PC-3 (cell line): ENCODE measurements around the gene HMX3. TPM values are rescaled to one million over a fixed set of nuclear protein-coding genes. Genes with fewer than 3 reads are reported as not detected.

Experiments used
- ATAC-seq: fragments of 200-7000 bp; cut with Tn5 transposase; 2 replicates; pipeline ENCODE4 v1.9.1; 2020; ENCODE audit warnings: mild to moderate bottlenecking, moderate library complexity
- BruUV-seq: library from RNA; stranded (reverse); fragments of 400-500 nt; replicated peaks from 2 replicates; lab custom pipeline; 2021; lab: Mats Ljungman, UMichigan
- CTCF ChIA-PET: fragments of 300-600 bp; sonication (Branson Sonifier 250); formaldehyde crosslinking; loops from one replicate; lab custom pipeline; 2022; ENCODE audit warnings: antibody characterized with exemption; lab: Charles Lee
- POLR2A ChIA-PET: fragments of 300-600 bp; sonication (Branson Sonifier 250); formaldehyde crosslinking; loops from one replicate; lab custom pipeline; 2022; ENCODE audit warnings: antibody characterized with exemption; ENCODE audit not compliant: unreplicated experiment; lab: Charles Lee
- DNase-seq: peaks from one replicate; pipeline ENCODE4 v3.0.0-alpha.2; 2015
- H2AFZ ChIP-seq: fragments of 300-600 bp; sonication (generic); 2 replicates; pipeline ENCODE4 v1.6.0; 2016; ENCODE audit warnings: antibody characterized with exemption, low read length
- H3F3A ChIP-seq: fragments of 300-600 bp; sonication (generic); one replicate; pipeline ENCODE4 v1.6.0; 2017; ENCODE audit warnings: antibody characterized with exemption, low read length, control low read depth, mild to moderate bottlenecking; ENCODE audit not compliant: unreplicated experiment
- H3K27ac ChIP-seq: fragments of 300-600 bp; sonication (generic); 2 replicates; pipeline ENCODE4 v1.5.1; 2016; ENCODE audit warnings: mild to moderate bottlenecking, low read length
- H3K27me3 ChIP-seq: fragments of 300-600 bp; sonication (generic); 2 replicates; pipeline ENCODE4 v1.6.1; 2016; ENCODE audit warnings: low read length, mixed read lengths
- H3K36me3 ChIP-seq: fragments of 300-600 bp; sonication (generic); 2 replicates; pipeline ENCODE4 v1.6.1; 2016; ENCODE audit warnings: low read depth, mixed run types, low read length, mixed read lengths
- H3K4me1 ChIP-seq: fragments of 300-600 bp; sonication (generic); 2 replicates; pipeline ENCODE4 v1.5.1; 2016; ENCODE audit warnings: low read length; ENCODE audit not compliant: insufficient read depth
- H3K4me2 ChIP-seq: fragments of 300-600 bp; sonication (generic); 2 replicates; pipeline ENCODE4 v1.6.0; 2016; ENCODE audit warnings: low read length
- H3K4me3 ChIP-seq: fragments of 300-600 bp; sonication (generic); 2 replicates; pipeline ENCODE4 v1.5.1; 2016; ENCODE audit warnings: mild to moderate bottlenecking, low read length, mixed read lengths
- H3K79me2 ChIP-seq: fragments of 300-600 bp; sonication (generic); 2 replicates; pipeline ENCODE4 v1.6.1; 2017; ENCODE audit warnings: low read length, mixed read lengths
- H3K9ac ChIP-seq: fragments of 300-600 bp; sonication (generic); 2 replicates; pipeline ENCODE4 v1.6.0; 2016; ENCODE audit warnings: mild to moderate bottlenecking, low read length
- H3K9me2 ChIP-seq: fragments of 300-600 bp; sonication (generic); replicated peaks from 2 replicates; pipeline ENCODE4 v1.6.1; 2016; ENCODE audit warnings: mixed run types, low read length, mixed read lengths
- H3K9me3 ChIP-seq: fragments of 300-600 bp; sonication (generic); 2 replicates; pipeline ENCODE4 v1.6.1; 2016; ENCODE audit warnings: low read length, mixed read lengths
- H4K20me1 ChIP-seq: fragments of 300-600 bp; sonication (generic); 2 replicates; pipeline ENCODE4 v1.6.1; 2016; ENCODE audit warnings: low read length, mixed read lengths
- EZH2 ChIP-seq: fragments of 300-600 bp; sonication (generic); IDR thresholded peaks from one replicate; pipeline ENCODE4 v1.6.1; 2017; ENCODE audit warnings: antibody characterized with exemption, mild to moderate bottlenecking, low read length; ENCODE audit not compliant: unreplicated experiment
- EZH2phosphoT487 ChIP-seq: fragments of 300-600 bp; sonication (generic); IDR thresholded peaks from 2 replicates; pipeline ENCODE4 v1.6.1; 2018; ENCODE audit warnings: mild to moderate bottlenecking, antibody characterized with exemption, low read length, borderline replicate concordance
- intact Hi-C: fragments of 100-400 bp; cut with micrococcal nuclease; formaldehyde crosslinking; loops from 2 replicates; pipeline ENCODE4 v1.9.0; 2023
- total RNA-seq: library from RNA; depleted of rRNA; stranded (reverse); fragments of >200 nt; gene quantifications from 2 replicates; pipeline ENCODE4 v1.2.3, GENCODE V29; 2014
- TF ChIP-seq, protein P1 (sequence below): fragments of 300-600 bp; sonication (generic); conservative IDR thresholded peaks from 2 replicates; pipeline ENCODE4 v1.5.1; 2017; ENCODE audit warnings: antibody characterized with exemption, low read depth, mild to moderate bottlenecking, low read length

HMX3 gene
- total RNA-seq, 1 experiment from 2014 or later = 0.51 TPM

DNA sequence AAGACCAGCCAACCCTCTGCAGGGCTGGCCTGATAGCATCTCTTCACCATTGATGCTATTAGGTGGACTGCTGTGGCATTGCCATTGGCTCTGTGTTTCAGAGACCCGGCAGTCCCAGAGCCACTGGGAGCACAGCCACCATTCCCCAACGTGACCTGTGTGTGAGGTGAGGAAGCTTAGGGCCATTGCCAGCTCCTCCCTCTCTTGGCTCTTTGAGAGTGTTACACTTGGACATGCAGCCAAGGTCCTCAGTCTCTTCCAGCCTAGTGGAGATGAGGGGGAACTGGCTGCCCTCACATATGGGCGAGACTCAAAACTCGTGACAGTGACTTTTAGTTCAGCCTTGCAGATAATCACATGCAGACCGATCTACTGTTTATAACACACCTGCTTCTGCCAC is 39.3 kb upstream of the HMX3 start:
- H3K4me2 ChIP-seq = no peak overlapping the region
- TF ChIP-seq, protein P1, sequence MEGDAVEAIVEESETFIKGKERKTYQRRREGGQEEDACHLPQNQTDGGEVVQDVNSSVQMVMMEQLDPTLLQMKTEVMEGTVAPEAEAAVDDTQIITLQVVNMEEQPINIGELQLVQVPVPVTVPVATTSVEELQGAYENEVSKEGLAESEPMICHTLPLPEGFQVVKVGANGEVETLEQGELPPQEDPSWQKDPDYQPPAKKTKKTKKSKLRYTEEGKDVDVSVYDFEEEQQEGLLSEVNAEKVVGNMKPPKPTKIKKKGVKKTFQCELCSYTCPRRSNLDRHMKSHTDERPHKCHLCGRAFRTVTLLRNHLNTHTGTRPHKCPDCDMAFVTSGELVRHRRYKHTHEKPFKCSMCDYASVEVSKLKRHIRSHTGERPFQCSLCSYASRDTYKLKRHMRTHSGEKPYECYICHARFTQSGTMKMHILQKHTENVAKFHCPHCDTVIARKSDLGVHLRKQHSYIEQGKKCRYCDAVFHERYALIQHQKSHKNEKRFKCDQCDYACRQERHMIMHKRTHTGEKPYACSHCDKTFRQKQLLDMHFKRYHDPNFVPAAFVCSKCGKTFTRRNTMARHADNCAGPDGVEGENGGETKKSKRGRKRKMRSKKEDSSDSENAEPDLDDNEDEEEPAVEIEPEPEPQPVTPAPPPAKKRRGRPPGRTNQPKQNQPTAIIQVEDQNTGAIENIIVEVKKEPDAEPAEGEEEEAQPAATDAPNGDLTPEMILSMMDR = no peak
- TF ChIP-seq EZH2 (no peak), EZH2phosphoT487 (no peak)
- intact Hi-C loops = no loop called here
- H3K36me3 ChIP-seq = no peaks in the 10 kb centered on the region
- ChIA-PET POLR2A (no interaction called here), CTCF (no interaction called here)
- no peak overlapping the region for H3K9ac ChIP-seq
- ATAC-seq (no peak), DNase-seq (no peak)
- H3K9me3 ChIP-seq = no peaks in the 10 kb centered on the region
- H3K4me3 ChIP-seq = no peak overlapping the region
- peaks cover 15% of the 10 kb centered on the region for H3K27me3 ChIP-seq
- no peaks in the 10 kb centered on the region for H3K9me2 ChIP-seq
- no TSS peak for BruUV-seq
- H3K4me1 ChIP-seq = peaks cover 7% of the 10 kb centered on the region; the same call in 1 of the 2 replicates
- H3K79me2 ChIP-seq = no peaks in the 10 kb centered on the region
- no peaks in the 10 kb centered on the region for H3F3A ChIP-seq
- no peak overlapping the region for H3K27ac ChIP-seq
- no peaks in the 10 kb centered on the region for H4K20me1 ChIP-seq
- no peak overlapping the region for H2AFZ ChIP-seq

DNA sequence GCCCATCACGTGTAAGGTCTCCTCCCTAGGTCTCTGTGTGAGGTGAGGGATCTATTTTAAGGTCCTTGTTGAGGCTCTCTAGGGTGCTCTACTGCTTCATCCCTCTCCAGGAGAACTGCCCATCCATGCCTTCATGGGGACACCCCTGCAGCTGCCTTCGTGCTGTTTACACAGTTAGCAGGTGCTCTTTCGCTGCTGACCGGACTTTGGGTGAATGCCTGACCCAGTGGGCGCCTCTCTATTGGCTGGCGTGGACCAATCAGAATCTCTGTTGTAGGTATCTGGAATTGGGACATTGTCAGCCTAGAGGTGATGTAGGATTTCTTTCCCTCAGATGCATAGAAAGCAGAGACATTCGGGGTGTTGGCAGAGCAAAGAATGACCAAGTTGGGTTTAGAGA is 38.7 kb upstream of the HMX3 start:
- no TSS peak for BruUV-seq
- Histone ChIP-seq H3K79me2 (no peaks in the 10 kb centered on the region), H3K36me3 (no peaks in the 10 kb centered on the region), H2AFZ (no peak overlapping the region), H3K27ac (no peak overlapping the region), H3K9ac (no peak overlapping the region), H3K27me3 (peaks cover 13% of the 10 kb centered on the region), H3F3A (no peaks in the 10 kb centered on the region), H3K4me3 (no peak overlapping the region), H3K4me2 (no peak overlapping the region), H3K9me3 (no peaks in the 10 kb centered on the region), H3K9me2 (no peaks in the 10 kb centered on the region), H4K20me1 (no peaks in the 10 kb centered on the region), H3K4me1 (peaks cover 7% of the 10 kb centered on the region; the same call in 1 of the 2 replicates)
- ChIA-PET POLR2A (no interaction called here), CTCF (no interaction called here)
- ATAC-seq (no peak), DNase-seq (no peak)
- intact Hi-C loops = no loop called here
- TF ChIP-seq, protein P1 = no peak
- TF ChIP-seq EZH2phosphoT487 (no peak), EZH2 (no peak)

DNA sequence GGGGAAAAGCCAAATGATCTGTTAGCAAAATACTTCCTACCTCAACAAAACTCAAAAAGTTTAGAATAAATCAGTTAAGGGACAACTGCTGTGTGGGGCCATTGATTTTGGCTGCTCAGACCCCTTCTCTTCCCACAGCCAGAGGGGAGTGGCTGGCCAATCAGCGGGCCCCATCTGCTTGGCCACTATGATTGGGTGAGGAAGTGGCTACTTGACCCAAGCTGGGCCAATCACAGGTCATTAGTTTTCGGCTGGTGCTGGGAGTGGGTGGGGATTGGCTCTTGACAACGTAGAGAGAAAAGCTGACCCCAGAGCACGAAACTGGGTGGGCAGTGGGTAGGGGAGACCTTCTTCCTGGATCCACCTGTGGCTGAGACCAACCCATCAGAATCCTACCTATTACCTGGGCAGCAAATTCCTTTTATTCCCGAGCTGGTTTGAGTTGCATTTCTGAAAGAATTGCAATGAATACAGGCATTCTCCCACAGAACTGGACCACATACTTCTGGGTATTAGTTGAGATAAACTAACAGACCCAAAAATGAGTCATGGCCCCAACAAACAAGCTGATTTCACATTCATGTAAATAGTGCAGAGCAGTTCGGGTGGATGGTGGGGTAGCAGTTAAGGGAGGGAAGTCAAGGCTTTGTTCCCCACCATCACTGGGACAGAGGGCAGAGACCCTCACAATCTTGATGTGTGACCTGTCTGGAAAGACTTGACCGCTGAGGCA is 35.6 kb upstream of the HMX3 start:
- Histone ChIP-seq H4K20me1 (no peaks in the 10 kb centered on the region), H3K9me2 (no peaks in the 10 kb centered on the region), H3K9ac (no peak overlapping the region), H3K9me3 (no peaks in the 10 kb centered on the region), H3K27me3 (no peaks in the 10 kb centered on the region; the same call in 1 of the 2 replicates), H3K4me1 (peaks cover 11% of the 10 kb centered on the region), H3K4me2 (no peak overlapping the region), H3K4me3 (no peak overlapping the region), H3K27ac (no peak overlapping the region), H3F3A (no peaks in the 10 kb centered on the region), H2AFZ (no peak overlapping the region), H3K79me2 (no peaks in the 10 kb centered on the region), H3K36me3 (no peaks in the 10 kb centered on the region)
- TF ChIP-seq, protein P1 = no peak
- TF ChIP-seq EZH2phosphoT487 (no peak), EZH2 (no peak)
- BruUV-seq = no TSS peak
- ChIA-PET POLR2A (no interaction called here), CTCF (no interaction called here)
- DNase-seq (peak; percentile 54), ATAC-seq (peak; percentile 20; the same call in 1 of the 2 replicates)
- intact Hi-C loops = no loop called here
